Activated naive CD4-positive, alpha-beta T cell treated with anti-CD3 and anti-CD28 coated beads, Interleukin-2, amount 10 ng/mL, durations not matched to agents 7 days and 5 days (primary cell): ENCODE data around the gene MGAT5B.

ENCODE experiments used
- CTCF ChIA-PET: fragments of 350-600 bp; sonication (Branson Sonifier 250); formaldehyde crosslinking; loops from one replicate; lab custom pipeline; 2021; ENCODE audit warnings: antibody characterized with exemption; lab: Charles Lee
- DNase-seq: peaks from one replicate; pipeline ENCODE4 v3.0.0-alpha.2; 2020
- H3K27ac Mint-ChIP-seq: one replicate; pipeline ENCODE4 v1.8.0; 2021; ENCODE audit warnings: mild to moderate bottlenecking, moderate library complexity, mixed read lengths
- H3K27me3 Mint-ChIP-seq: one replicate; pipeline ENCODE4 v1.8.0; 2021; ENCODE audit warnings: mild to moderate bottlenecking, mixed read lengths
- H3K36me3 Mint-ChIP-seq: one replicate; pipeline ENCODE4 v1.8.0; 2021; ENCODE audit warnings: mixed read lengths
- H3K4me1 Mint-ChIP-seq: one replicate; pipeline ENCODE4 v1.8.0; 2021; ENCODE audit warnings: mixed read lengths
- H3K4me3 Mint-ChIP-seq: one replicate; pipeline ENCODE4 v1.8.0; 2021; ENCODE audit warnings: mild to moderate bottlenecking, moderate library complexity, mixed read lengths
- H3K9me3 Mint-ChIP-seq: one replicate; pipeline ENCODE4 v1.8.0; 2021; ENCODE audit warnings: mixed read lengths

Gene MGAT5B

DNA sequence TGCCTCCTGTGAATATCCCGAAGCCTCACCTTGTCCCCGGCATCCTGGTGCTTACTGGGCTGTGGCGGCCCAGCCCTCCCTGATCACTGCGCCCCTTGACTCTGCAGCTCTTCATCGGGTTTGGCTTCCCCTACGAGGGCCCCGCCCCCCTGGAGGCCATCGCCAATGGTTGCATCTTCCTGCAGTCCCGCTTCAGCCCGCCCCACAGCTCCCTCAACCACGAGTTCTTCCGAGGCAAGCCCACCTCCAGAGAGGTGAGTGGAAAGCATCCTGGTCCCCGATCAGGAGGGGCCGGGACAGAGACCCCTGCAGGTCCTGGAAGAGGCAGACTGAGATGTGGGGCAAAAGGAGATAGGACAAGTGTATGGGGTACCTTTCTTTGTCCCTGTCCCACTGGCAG is 72.1 kb downstream of the MGAT5B start:
- Mint-ChIP-seq H3K9me3 (no peaks in the 10 kb centered on the region), H3K36me3 (no peaks in the 10 kb centered on the region), H3K4me1 (no peaks in the 10 kb centered on the region), H3K27ac (no peak overlapping the region), H3K4me3 (no peak overlapping the region), H3K27me3 (peaks cover 10% of the 10 kb centered on the region)
- no peak for DNase-seq
- CTCF ChIA-PET = no interaction called here

DNA sequence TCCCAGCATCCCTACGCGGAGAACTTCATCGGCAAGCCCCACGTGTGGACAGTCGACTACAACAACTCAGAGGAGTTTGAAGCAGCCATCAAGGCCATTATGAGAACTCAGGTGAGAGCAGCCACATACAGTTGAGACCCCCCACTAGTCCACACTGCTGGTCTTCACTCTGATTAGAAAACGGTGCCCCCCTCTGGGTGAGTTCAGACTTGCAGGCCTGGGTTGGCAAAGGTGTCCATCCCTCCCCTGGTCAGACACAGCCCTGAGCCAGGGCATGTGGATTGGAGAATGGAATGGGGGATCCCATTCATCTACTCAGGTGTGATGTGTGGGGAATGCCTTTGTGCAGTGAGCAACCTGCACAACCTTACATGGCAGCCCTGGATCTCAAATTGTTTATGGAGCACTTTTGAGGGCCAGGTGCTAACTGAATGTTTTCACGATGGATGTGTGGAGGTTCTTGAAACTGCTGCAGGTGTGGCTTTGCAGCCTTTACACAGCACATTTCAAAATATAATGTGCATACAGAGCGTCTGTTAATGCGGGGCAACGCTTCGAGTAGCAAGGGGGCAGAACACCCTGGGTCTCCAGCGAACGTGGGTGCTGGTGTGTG is 72.6 kb downstream of the MGAT5B start:
- CTCF ChIA-PET = no interaction called here
- Mint-ChIP-seq H3K9me3 (no peaks in the 10 kb centered on the region), H3K4me1 (no peaks in the 10 kb centered on the region), H3K27ac (no peak overlapping the region), H3K4me3 (no peak overlapping the region), H3K36me3 (no peaks in the 10 kb centered on the region), H3K27me3 (peaks cover 10% of the 10 kb centered on the region)
- peak; percentile 27 for DNase-seq

DNA sequence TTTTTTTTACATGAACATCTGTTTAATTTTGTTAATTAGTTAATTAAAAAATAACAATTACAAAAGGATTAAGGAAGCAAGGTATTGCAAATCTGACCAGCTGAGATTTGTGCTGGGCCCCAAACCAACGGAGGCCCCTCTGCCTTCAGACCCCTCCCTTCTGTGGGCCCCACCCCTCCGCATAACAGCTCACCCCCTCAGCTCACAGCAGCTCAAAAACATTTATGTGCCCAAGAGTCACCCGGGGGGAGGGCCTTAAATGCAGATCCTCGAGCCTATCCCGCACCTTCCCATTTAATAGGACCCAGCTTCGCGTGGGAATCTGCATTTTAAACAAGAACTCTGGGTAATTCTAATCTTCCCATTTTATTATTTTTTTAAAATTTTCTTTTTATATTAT is 75.0 kb downstream of the MGAT5B start:
- Mint-ChIP-seq H3K36me3 (no peaks in the 10 kb centered on the region), H3K27me3 (peaks cover 5% of the 10 kb centered on the region), H3K9me3 (no peaks in the 10 kb centered on the region), H3K4me3 (no peak overlapping the region), H3K4me1 (no peaks in the 10 kb centered on the region), H3K27ac (no peak overlapping the region)
- no peak for DNase-seq
- CTCF ChIA-PET = no interaction called here

DNA sequence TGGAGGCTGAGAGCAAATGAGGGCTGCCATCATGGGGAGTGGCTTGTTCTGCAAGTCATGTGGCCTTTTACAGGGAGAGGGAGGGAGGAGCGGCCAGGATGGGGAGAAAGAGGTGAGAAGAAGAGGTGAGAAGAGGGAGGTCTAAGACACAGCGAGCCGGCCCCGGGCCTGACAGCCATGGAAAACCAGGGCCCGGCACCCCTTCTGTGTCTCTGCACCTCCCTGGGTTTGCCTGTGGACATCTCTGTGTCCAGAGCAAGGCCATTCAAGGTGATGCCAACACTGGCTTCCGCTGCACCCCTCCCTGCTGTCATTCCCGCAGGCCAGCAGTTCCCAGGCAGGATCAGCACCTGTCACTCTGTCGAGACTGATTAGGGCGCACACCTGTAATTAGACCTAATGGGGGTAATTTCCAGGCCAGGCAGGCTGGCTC is 75.6 kb downstream of the MGAT5B start:
- no peak overlapping the region for H3K4me3 Mint-ChIP-seq
- DNase-seq = no peak
- no peaks in the 10 kb centered on the region for H3K9me3 Mint-ChIP-seq
- H3K4me1 Mint-ChIP-seq = no peaks in the 10 kb centered on the region
- H3K36me3 Mint-ChIP-seq = no peaks in the 10 kb centered on the region
- H3K27me3 Mint-ChIP-seq = peaks cover 5% of the 10 kb centered on the region
- CTCF ChIA-PET = no interaction called here
- H3K27ac Mint-ChIP-seq = no peak overlapping the region

DNA sequence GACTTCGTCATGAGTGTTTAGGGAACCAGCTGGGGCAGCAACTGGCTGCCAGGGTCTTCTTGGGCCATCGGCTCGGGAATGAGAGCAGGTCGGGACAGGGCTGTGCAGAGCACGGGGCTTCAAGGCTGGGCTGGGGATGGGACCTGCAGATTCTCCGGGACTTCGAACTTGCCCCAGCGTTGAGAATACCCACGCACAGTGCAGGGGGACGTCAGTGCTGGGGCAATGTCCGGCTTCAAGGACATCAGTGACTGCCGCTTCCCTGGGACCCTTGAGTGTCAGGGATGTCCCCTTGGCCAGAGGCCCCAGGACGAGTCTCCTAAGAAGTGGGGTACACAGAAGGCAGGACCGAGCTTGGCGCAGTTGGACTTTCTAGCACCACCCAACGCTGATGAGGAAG is 76.3 kb downstream of the MGAT5B start:
- H3K27me3 Mint-ChIP-seq = peaks cover 5% of the 10 kb centered on the region
- no peaks in the 10 kb centered on the region for H3K4me1 Mint-ChIP-seq
- CTCF ChIA-PET = no interaction called here
- no peak for DNase-seq
- H3K9me3 Mint-ChIP-seq = no peaks in the 10 kb centered on the region
- no peak overlapping the region for H3K27ac Mint-ChIP-seq
- H3K4me3 Mint-ChIP-seq = no peak overlapping the region
- H3K36me3 Mint-ChIP-seq = no peaks in the 10 kb centered on the region

DNA sequence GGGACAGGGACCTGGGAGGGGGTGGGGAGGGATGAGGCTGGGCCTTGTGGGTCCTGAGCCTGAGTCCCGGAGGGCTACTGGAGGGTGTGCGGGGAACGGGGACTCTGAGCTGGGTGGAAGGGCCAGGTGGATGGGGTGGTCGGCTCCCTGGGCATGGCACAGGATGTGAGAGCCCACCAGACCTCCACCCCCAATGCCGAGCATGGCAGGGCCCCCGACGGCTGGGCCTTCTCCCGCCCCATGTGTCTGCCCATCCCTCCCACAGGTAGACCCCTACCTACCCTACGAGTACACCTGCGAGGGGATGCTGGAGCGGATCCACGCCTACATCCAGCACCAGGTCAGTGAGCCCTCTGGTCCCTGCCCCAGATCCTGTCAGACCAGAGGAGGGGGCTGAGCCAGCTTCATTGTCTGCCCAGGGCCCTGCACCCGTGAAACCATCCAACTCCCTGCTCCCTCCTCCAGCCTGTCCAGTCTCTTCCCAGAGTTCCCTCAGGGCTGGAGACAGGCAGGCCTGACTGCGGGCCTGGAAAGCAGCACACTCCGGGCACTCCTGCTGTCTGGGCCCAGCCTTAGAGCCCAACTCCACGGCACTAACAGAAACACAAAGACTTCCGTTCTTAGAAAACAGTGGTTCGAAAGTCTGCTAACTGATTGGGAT is 78.0 kb downstream of the MGAT5B start:
- no peak overlapping the region for H3K27ac Mint-ChIP-seq
- H3K27me3 Mint-ChIP-seq = peaks cover 5% of the 10 kb centered on the region
- CTCF ChIA-PET = no interaction called here
- no peaks in the 10 kb centered on the region for H3K9me3 Mint-ChIP-seq
- no peak for DNase-seq
- no peaks in the 10 kb centered on the region for H3K4me1 Mint-ChIP-seq
- no peak overlapping the region for H3K4me3 Mint-ChIP-seq
- no peaks in the 10 kb centered on the region for H3K36me3 Mint-ChIP-seq

DNA sequence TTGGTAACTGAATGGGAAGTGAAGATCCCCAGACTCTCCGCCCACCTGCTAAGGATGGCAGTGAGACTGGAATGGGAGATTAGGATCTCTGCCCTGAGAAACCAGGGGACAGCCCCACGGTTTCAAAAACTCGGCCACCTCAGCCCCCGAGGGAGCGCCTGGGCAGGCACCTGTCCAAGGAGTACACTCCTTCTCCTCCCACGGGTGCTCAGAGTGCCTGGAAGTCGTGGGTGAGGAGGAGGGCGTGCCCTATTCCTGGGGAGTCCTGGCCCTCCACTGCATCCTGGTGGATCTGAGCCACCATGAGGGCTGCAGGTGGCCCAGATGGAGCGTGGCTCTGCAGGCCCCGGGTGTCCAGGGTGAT is 78.5 kb downstream of the MGAT5B start:
- CTCF ChIA-PET = no interaction called here
- no peak overlapping the region for H3K27ac Mint-ChIP-seq
- H3K4me1 Mint-ChIP-seq = no peaks in the 10 kb centered on the region
- H3K4me3 Mint-ChIP-seq = no peak overlapping the region
- H3K36me3 Mint-ChIP-seq = no peaks in the 10 kb centered on the region
- no peak for DNase-seq
- no peaks in the 10 kb centered on the region for H3K9me3 Mint-ChIP-seq
- H3K27me3 Mint-ChIP-seq = peaks cover 5% of the 10 kb centered on the region

DNA sequence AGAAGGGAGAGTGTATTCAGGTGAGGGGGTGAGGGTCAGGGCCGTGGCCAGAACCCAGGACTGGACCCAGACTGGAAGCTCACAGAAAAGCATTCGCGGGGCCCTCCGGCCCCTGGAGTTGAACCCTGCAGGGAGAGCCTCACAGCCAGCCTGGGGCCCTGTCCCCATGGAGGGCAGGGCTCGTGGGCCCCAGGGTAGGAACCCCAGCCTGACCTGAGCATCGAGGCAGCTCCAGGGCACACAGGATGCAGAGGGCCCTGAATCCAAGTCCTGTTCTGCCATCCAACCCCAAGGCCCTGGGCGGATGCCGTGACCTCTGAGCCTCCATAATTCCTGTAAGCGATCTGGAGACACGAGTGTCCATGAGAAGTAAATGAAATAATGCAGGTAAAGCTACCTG is 79.1 kb downstream of the MGAT5B start:
- H3K36me3 Mint-ChIP-seq = no peaks in the 10 kb centered on the region
- DNase-seq = no peak
- peaks cover 5% of the 10 kb centered on the region for H3K27me3 Mint-ChIP-seq
- CTCF ChIA-PET = no interaction called here
- H3K27ac Mint-ChIP-seq = no peak overlapping the region
- no peak overlapping the region for H3K4me3 Mint-ChIP-seq
- no peaks in the 10 kb centered on the region for H3K4me1 Mint-ChIP-seq
- no peaks in the 10 kb centered on the region for H3K9me3 Mint-ChIP-seq

DNA sequence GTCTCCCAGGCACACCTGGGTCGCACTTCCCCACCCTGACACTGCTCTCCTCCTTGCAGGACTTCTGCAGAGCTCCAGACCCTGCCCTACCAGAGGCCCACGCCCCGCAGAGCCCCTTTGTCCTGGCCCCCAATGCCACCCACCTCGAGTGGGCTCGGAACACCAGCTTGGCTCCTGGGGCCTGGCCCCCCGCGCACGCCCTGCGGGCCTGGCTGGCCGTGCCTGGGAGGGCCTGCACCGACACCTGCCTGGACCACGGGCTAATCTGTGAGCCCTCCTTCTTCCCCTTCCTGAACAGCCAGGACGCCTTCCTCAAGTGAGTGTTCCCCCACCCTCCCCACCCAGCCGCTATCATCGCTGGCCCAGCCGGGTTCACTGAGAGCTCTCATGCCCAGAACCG is 79.6 kb downstream of the MGAT5B start:
- H3K27me3 Mint-ChIP-seq = peaks cover 5% of the 10 kb centered on the region
- no peaks in the 10 kb centered on the region for H3K9me3 Mint-ChIP-seq
- H3K36me3 Mint-ChIP-seq = no peaks in the 10 kb centered on the region
- no peak overlapping the region for H3K4me3 Mint-ChIP-seq
- CTCF ChIA-PET = no interaction called here
- no peak for DNase-seq
- no peak overlapping the region for H3K27ac Mint-ChIP-seq
- no peaks in the 10 kb centered on the region for H3K4me1 Mint-ChIP-seq

DNA sequence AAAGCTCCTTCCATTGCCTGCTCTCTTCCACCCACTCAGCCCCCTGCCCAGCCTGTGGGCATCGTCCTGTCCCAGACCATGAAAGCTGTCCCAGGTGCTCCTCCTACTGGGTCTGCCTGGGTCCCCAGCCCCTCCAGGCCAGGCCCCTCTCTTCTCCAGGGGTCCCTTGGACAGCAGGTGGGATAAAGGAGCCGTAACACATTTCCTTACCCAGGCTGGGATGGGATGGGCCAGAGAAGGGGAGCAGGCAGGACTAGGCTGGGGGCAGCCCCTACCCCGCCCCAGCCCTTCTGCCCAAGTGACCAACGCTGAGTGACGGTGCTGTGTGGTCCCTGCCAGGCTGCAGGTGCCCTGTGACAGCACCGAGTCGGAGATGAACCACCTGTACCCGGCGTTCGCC is 80.1 kb downstream of the MGAT5B start:
- CTCF ChIA-PET = no interaction called here
- no peak overlapping the region for H3K27ac Mint-ChIP-seq
- H3K9me3 Mint-ChIP-seq = no peaks in the 10 kb centered on the region
- no peaks in the 10 kb centered on the region for H3K4me1 Mint-ChIP-seq
- H3K4me3 Mint-ChIP-seq = no peak overlapping the region
- H3K36me3 Mint-ChIP-seq = no peaks in the 10 kb centered on the region
- no peak for DNase-seq
- peaks cover 5% of the 10 kb centered on the region for H3K27me3 Mint-ChIP-seq

DNA sequence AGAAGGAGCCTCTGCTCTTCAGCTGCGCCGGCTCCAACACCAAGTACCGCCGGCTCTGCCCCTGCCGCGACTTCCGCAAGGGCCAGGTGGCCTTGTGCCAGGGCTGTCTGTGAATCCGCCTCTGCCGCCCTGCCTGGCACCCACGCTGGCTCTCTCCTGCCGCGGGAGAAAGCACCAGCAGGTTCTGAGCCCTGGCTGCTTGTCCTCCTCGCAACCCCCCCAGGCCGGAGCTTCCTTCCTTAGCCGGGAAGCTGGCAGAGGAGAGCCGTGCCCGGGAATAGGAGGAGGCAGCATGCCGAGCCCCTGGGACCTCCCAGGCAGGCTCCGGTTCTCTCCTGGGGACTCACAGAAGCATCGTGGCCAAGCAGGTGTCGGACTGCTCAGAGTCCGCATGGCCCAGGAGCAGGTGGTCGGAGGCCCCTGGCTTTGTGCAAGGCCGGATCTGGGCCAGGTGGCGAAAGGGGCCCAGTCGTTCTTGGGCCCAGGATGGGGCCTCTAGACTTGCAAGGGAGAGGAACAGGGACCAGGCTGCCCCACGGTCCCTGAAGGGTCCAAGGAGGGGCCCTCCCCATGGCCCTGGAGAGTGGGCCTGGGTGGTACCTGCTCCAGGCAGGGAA is 80.6 kb downstream of the MGAT5B start:
- Mint-ChIP-seq H3K27ac (no peak overlapping the region), H3K4me3 (no peak overlapping the region), H3K9me3 (no peaks in the 10 kb centered on the region), H3K4me1 (no peaks in the 10 kb centered on the region), H3K36me3 (no peaks in the 10 kb centered on the region), H3K27me3 (peaks cover 4% of the 10 kb centered on the region)
- DNase-seq = no peak
- CTCF ChIA-PET = no interaction called here

DNA sequence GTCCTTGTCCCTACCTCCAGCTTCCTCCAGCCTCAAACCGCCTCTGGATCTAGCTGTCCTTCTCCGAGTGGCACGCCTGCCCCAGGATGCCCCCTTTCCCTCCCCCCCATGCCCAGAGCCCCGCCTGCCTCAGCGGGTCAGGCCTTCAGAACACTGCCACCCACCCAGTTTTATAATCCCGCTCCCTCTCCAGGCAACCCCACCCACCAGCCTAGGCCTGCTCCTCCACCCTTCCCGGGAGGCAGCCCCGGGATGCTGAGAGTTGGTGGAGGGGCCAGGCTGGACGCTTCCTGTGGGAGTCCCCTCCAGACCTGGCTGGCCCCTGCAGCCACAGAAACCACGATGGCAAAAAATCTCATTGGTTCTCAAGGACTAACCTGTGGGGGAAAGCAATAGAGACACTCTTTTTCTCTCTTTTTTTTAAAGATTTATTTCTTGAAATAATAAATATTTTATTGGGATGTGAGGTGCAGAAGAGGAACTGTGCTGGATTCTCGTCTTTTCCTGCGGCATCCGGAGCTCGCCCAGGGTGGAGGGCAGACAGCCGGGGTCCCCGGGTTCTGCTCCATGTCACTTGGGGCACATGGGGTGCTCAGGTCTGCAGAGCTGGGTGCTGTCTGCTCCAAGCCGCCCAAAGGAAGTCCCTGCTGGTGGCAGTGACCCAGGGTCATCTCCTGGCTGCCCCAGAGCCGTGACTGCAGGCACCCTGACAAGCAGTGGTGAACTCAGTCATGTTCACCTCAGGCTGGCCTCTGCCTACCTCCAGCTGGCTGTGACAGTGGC is 81.9 kb downstream of the MGAT5B start:
- no peaks in the 10 kb centered on the region for H3K4me1 Mint-ChIP-seq
- DNase-seq = no peak
- no peaks in the 10 kb centered on the region for H3K9me3 Mint-ChIP-seq
- H3K27me3 Mint-ChIP-seq = no peaks in the 10 kb centered on the region
- CTCF ChIA-PET = no interaction called here
- no peak overlapping the region for H3K27ac Mint-ChIP-seq
- H3K36me3 Mint-ChIP-seq = no peaks in the 10 kb centered on the region
- H3K4me3 Mint-ChIP-seq = no peak overlapping the region

DNA sequence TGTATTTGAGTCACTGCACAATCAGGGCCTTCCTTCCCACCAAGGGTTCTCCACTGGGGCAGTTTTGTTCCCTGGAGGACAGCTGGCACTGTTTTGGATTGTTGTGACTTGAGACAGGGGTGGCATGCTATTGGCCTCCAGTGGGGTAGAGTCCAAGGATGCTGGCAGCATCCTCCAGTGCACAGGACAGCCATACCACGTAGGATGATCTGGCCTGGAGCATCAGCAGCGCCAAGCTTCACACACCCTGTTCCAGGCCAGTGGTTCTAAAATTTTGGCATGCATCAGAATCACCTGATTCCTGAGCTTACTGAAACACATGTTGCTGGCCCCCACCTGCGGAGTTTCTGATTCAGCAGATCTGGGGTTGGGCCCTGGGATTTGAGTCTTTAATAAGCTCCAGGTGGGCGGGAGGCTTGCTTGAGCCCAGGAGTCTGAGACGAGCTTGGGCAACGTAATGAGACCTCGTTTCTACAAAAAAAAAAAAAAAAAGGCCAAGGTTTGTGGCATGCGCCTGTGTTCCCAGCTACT is 83.2 kb downstream of the MGAT5B start:
- H3K4me3 Mint-ChIP-seq = no peak overlapping the region
- H3K9me3 Mint-ChIP-seq = no peaks in the 10 kb centered on the region
- no peaks in the 10 kb centered on the region for H3K27me3 Mint-ChIP-seq
- no peak overlapping the region for H3K27ac Mint-ChIP-seq
- no peaks in the 10 kb centered on the region for H3K36me3 Mint-ChIP-seq
- CTCF ChIA-PET = no interaction called here
- no peaks in the 10 kb centered on the region for H3K4me1 Mint-ChIP-seq
- no peak for DNase-seq

DNA sequence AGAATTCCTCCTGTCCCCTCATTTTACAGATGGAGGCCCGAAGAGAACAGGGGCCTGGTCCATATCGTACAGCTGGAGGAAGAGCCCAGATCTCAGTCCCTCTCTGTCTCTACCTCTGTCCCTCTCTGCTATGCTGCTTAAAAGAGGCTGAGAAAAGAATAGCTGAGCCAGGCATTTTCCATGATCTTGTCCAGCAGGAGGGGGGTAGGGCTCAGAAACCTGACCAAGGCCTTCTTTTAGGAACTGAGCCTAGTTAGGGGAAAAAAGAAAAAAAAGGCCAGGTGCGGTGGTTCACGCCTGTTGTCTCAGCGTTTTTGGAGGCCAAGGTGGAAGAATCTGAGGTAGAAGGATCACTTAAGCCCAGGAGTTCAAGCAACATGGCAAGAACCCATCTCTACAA is 84.2 kb downstream of the MGAT5B start:
- no peak for DNase-seq
- H3K36me3 Mint-ChIP-seq = no peaks in the 10 kb centered on the region
- H3K4me1 Mint-ChIP-seq = no peaks in the 10 kb centered on the region
- H3K27me3 Mint-ChIP-seq = peaks cover 10% of the 10 kb centered on the region
- H3K4me3 Mint-ChIP-seq = no peak overlapping the region
- H3K9me3 Mint-ChIP-seq = no peaks in the 10 kb centered on the region
- H3K27ac Mint-ChIP-seq = no peak overlapping the region
- CTCF ChIA-PET = no interaction called here
